Adipocyte (in vitro differentiated cells): ENCODE measurements around the gene AHNAK2.

Source experiments
- DNase-seq: peaks from one replicate; pipeline ENCODE4 v3.0.0-alpha.2; 2015; ENCODE audit warnings: low read depth
- H3K27me3 ChIP-seq: replicated peaks from 2 replicates; pipeline ENCODE4 v1.7.0; 2013; ENCODE audit warnings: mild to moderate bottlenecking, low read length, moderate library complexity; ENCODE audit not compliant: control insufficient read depth, insufficient read depth
- H3K36me3 ChIP-seq: 2 replicates; pipeline ENCODE4 v1.7.0; 2013; ENCODE audit warnings: low read length, mild to moderate bottlenecking, moderate library complexity; ENCODE audit not compliant: control insufficient read depth, insufficient read depth, severe bottlenecking
- H3K4me1 ChIP-seq: 2 replicates; pipeline ENCODE4 v1.7.0; 2013; ENCODE audit warnings: mild to moderate bottlenecking, low read length, moderate library complexity; ENCODE audit not compliant: control insufficient read depth, insufficient read depth
- H3K4me3 ChIP-seq: 2 replicates; pipeline ENCODE4 v1.7.0; 2013; ENCODE audit warnings: mild to moderate bottlenecking, low read length, moderate library complexity
- H3K9ac ChIP-seq: 2 replicates; pipeline ENCODE4 v1.7.0; 2013; ENCODE audit warnings: mild to moderate bottlenecking, low read length, moderate library complexity
- H3K9me3 ChIP-seq: 2 replicates; pipeline ENCODE4 v1.7.0; 2013; ENCODE audit warnings: mild to moderate bottlenecking, low read length, moderate library complexity; ENCODE audit not compliant: control insufficient read depth

The AHNAK2 gene

GRCh38 chr14:104968153-104968527, 10.0 kb downstream of the AHNAK2 start:
- H3K27me3 ChIP-seq, result no peaks in the 10 kb centered on the region
- peaks cover 40% of the 10 kb centered on the region for H3K4me1 ChIP-seq
- DNase-seq, result peak; percentile 77
- H3K36me3 ChIP-seq, result no peaks in the 10 kb centered on the region
- H3K4me3 ChIP-seq, result peak overlapping the region; percentile 86
- H3K9ac ChIP-seq, result peak overlapping the region; percentile 90
- H3K9me3 ChIP-seq, result no peaks in the 10 kb centered on the region

- H3K4me1 ChIP-seq, result peaks cover 34% of the 10 kb centered on the region
- H3K4me3 ChIP-seq, result peak overlapping the region; percentile 86
- peak; percentile 66 for DNase-seq
- no peaks in the 10 kb centered on the region for H3K9me3 ChIP-seq
- no peaks in the 10 kb centered on the region for H3K27me3 ChIP-seq
- H3K9ac ChIP-seq, result peak overlapping the region; percentile 90
- no peaks in the 10 kb centered on the region for H3K36me3 ChIP-seq
Observed at GRCh38 chr14:104967386-104968152, 10.6 kb downstream of the AHNAK2 start.

- no peaks in the 10 kb centered on the region for H3K36me3 ChIP-seq
- no peak for DNase-seq
- peaks cover 28% of the 10 kb centered on the region for H3K4me1 ChIP-seq
Observed at GRCh38 chr14:104966981-104967385, 11.2 kb downstream of the AHNAK2 start.

GRCh38 chr14:104966261-104966865, 11.8 kb downstream of the AHNAK2 start:
- H3K9me3 ChIP-seq, result no peaks in the 10 kb centered on the region
- H3K27me3 ChIP-seq, result no peaks in the 10 kb centered on the region
- no peak overlapping the region for H3K4me3 ChIP-seq
- no peak for DNase-seq
- no peak overlapping the region for H3K9ac ChIP-seq
- peaks cover 27% of the 10 kb centered on the region for H3K4me1 ChIP-seq
- H3K36me3 ChIP-seq, result no peaks in the 10 kb centered on the region

More at GRCh38 chr14:104966981-104967385, 11.2 kb downstream of the AHNAK2 start:
- Histone ChIP-seq H3K4me3 (peak overlapping the region; percentile 86), H3K9me3 (no peaks in the 10 kb centered on the region), H3K9ac (peak overlapping the region; percentile 90), H3K27me3 (no peaks in the 10 kb centered on the region)

- H3K27me3 ChIP-seq, result no peaks in the 10 kb centered on the region
- H3K36me3 ChIP-seq, result no peaks in the 10 kb centered on the region
- no peak for DNase-seq
- H3K4me1 ChIP-seq, result peaks cover 21% of the 10 kb centered on the region
- H3K9me3 ChIP-seq, result no peaks in the 10 kb centered on the region
- no peak overlapping the region for H3K4me3 ChIP-seq
- no peak overlapping the region for H3K9ac ChIP-seq
Observed at GRCh38 chr14:104965561-104966231, 12.5 kb downstream of the AHNAK2 start.

GRCh38 chr14:104964546-104964945, 13.6 kb downstream of the AHNAK2 start:
- Histone ChIP-seq H3K4me1 (peaks cover 20% of the 10 kb centered on the region), H3K9me3 (no peaks in the 10 kb centered on the region), H3K9ac (no peak overlapping the region), H3K27me3 (no peaks in the 10 kb centered on the region), H3K4me3 (no peak overlapping the region), H3K36me3 (no peaks in the 10 kb centered on the region)
- DNase-seq, result no peak

- Histone ChIP-seq H3K9me3 (no peaks in the 10 kb centered on the region), H3K9ac (no peak overlapping the region), H3K4me1 (no peaks in the 10 kb centered on the region), H3K4me3 (no peak overlapping the region), H3K27me3 (no peaks in the 10 kb centered on the region), H3K36me3 (peaks cover 38% of the 10 kb centered on the region)
- no peak for DNase-seq
Observed at GRCh38 chr14:104957146-104958113, 20.7 kb downstream of the AHNAK2 start.

- H3K27me3 ChIP-seq, result no peaks in the 10 kb centered on the region
- no peak overlapping the region for H3K4me3 ChIP-seq
- DNase-seq, result no peak
Observed at GRCh38 chr14:104956290-104956890, 21.8 kb downstream of the AHNAK2 start.

GRCh38 chr14:104955396-104955770, 22.8 kb downstream of the AHNAK2 start:
- Histone ChIP-seq H3K27me3 (no peaks in the 10 kb centered on the region), H3K4me3 (no peak overlapping the region), H3K36me3 (peaks cover 38% of the 10 kb centered on the region), H3K9ac (no peak overlapping the region), H3K4me1 (no peaks in the 10 kb centered on the region), H3K9me3 (no peaks in the 10 kb centered on the region)
- no peak for DNase-seq

More at GRCh38 chr14:104956290-104956890, 21.8 kb downstream of the AHNAK2 start:
- H3K4me1 ChIP-seq, result no peaks in the 10 kb centered on the region
- H3K9me3 ChIP-seq, result no peaks in the 10 kb centered on the region
- peaks cover 38% of the 10 kb centered on the region for H3K36me3 ChIP-seq
- H3K9ac ChIP-seq, result no peak overlapping the region

GRCh38 chr14:104954746-104955395, 23.3 kb downstream of the AHNAK2 start:
- no peaks in the 10 kb centered on the region for H3K27me3 ChIP-seq
- no peaks in the 10 kb centered on the region for H3K4me1 ChIP-seq
- DNase-seq, result no peak
- no peaks in the 10 kb centered on the region for H3K9me3 ChIP-seq
- no peak overlapping the region for H3K4me3 ChIP-seq
- H3K36me3 ChIP-seq, result peaks cover 38% of the 10 kb centered on the region
- H3K9ac ChIP-seq, result no peak overlapping the region
